Midbrain (tissue), 1 donor: ENCODE measurements around the gene SEMA6A.
"Not testable (repeated sequence)": the region's sequence is repeated elsewhere in the genome, so short reads cannot be mapped to it uniquely, and the experiment has no call there.

ENCODE experiments used
- DNase-seq: peaks from one replicate; lab custom pipeline; 2025; lab: John Stamatoyannopoulos, UW

SEMA6A gene

DNA sequence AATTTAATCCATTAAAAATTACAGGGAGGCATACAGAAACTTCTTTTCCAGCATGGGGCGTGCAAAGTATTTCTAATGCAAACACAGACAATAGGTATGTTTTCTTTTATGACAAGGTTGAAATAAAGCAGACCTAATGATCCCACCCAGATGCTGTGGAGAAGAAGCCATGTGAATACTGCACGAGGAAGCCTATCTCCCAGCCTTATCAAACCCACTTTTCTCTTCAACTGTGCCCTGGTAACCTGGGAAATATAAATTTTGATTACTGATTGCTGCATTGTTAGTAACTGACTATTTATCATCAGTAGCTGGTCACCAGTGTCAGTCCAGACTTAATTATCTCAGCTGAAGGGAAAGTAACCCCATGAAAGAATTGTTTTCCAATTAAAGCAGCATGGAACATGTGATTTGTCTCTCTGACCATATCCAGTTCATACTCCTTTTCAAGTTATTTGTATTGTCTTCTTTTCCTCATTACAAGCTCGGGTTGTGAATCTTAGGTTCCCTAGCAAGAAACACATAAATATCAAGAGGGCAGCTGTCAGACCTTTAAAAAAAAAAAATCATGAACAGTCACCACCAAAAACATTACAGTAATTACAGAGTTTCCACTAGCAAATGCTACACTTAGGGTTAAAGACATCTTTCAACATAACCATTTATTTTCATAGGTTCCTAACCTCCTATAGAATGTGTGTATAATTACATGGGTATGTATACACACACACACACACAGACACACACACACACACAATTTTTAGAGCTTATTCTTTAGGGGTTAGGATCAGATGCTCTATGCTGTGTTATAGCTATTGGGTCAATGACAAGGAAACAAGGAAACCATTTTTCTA lies 50.3 kb downstream of the SEMA6A start:
- no peak for DNase-seq

DNA sequence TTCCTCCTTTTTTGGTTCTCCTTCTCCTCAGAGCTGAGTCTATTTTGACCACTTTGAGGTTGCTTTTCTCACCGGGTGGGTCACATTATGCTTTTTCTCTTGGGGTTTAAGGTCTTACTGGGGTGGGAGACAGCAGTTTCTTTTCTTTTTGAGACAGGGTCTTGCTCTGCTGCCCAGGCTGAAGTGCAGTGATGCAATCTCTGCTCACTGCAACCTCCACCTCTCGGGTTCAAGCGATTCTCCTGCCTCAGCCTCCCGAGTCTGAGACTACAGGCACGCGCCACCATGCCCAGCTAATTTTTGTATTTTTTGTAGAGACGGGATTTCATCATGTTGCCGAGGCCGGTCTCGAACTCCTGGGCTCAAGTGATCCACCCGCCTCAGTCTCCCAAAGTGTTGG lies 51.4 kb downstream of the SEMA6A start:
- DNase-seq = not testable (repeated sequence)

DNA sequence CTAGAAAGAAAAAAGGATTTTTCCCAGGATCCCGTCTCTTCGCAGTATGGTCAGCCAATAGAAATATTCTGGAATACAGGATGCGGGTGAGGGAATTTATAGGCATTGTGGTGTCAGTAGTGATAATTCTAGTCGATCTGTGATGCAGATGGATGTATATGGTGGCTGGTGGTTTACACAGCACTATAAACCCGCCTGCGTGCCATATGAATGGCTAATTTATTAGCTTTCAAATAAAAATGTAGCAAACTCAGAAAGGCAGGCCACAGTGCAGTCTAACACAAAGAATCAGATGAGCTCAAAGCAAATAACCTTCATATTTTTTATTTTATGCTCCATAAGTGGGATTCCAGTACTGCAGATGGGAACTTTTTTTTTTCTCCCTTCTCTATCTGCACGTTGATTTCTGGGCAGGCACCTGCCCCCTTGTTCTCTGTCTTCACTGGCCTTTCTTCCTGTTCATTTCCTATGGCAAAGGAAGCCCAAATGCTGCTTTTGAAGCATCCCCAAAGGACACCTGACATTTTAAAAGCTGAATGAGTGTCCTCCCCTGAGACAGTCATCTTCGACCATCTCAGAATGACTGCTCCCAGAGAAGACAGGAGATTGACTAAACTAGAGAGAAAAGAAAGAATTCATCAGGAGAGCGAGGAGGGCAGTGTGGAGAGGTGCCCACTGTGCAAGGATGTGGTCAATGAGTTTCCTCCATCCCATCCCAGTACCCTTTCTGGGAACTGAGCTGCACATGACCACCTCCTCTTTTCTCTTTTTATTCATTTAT lies 52.1 kb downstream of the SEMA6A start:
- no peak for DNase-seq

GRCh38 chr5:116521173-116521872 lies 53.3 kb downstream of the SEMA6A start:
- DNase-seq = no peak

- DNase-seq = no peak
Measured at GRCh38 chr5:116520771-116521170, 53.9 kb downstream of the SEMA6A start.

DNA sequence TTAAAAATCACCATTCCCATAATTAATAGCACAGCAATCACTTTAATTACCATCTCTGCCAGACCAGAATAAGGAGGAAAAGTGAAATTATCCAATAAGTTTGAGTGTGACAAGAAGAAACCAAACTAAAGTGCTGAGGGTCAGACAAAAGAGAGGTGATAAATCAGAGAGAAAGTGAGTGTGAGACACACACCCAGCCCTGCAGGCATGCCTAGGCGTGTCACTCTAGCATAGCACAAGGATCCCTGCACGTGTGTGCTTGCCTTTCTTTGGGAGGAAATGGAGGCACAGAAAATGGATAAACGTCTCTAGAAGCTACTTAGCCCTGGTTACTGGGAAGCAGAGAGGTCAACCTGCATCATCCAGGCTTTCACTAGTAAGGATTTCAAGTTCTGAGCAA lies 56.2 kb downstream of the SEMA6A start:
- DNase-seq = no peak

GRCh38 chr5:116517488-116517887 lies 57.1 kb downstream of the SEMA6A start:
- no peak for DNase-seq

DNA sequence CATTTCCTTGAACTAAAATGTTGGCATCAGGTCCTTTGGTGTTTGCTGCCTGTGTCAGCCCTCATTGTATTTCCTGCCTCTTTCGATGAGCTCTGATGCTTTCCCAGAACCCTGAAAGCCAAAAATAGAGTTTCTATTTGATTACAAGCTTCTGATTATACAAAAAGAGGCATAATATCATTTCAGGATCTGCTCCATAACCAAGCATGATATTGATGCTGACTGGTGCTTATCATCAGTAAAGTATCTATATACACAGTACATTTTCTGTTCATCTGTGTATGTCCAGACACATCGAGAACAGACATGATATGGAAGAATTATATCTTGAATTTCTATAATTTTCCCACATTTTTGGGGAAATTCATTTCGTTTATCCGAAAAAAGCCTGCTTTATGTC lies 58.6 kb downstream of the SEMA6A start:
- DNase-seq = no peak

- DNase-seq = no peak
Measured at GRCh38 chr5:116514421-116514970, 60.1 kb downstream of the SEMA6A start.

GRCh38 chr5:116510517-116510916 lies 64.1 kb downstream of the SEMA6A start:
- DNase-seq = no peak

DNA sequence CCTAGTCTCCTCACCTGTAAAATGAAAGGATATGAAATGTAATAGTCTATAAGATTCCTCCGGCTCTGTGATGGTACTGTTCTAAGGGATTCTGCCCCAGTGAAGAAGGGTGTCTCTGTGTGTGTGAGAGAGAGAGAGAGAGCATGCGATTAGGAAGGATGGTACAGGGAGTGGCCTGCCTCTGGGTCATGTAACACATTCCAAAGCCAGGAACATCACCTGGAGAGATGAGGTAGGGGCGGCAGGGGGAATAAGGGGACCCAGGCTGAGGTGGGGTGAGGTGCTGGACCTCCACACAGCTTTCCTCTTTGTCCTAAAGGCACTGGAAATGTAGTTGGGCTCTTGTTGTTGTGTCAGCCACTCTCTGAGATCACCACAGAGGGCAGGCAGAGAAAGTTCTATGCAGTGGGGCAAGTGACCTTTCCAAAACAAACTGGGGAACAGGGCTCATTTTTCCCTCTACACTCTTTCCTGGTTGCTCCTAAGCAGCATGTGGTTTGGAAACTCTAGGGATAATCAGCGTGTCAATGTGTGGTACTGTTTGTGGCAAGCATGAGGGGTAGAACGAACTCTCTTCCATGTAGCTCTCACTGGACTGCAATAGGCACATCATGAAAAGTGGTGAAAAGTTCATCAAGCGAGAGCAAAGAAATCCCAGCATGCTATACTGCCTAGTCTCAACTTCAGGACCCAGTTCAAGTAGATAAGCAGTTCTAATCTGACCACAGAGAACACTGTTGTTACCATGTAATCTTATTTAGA lies 65.0 kb downstream of the SEMA6A start:
- no peak for DNase-seq

- no peak for DNase-seq
Measured at GRCh38 chr5:116508835-116509234, 65.8 kb downstream of the SEMA6A start.

DNA sequence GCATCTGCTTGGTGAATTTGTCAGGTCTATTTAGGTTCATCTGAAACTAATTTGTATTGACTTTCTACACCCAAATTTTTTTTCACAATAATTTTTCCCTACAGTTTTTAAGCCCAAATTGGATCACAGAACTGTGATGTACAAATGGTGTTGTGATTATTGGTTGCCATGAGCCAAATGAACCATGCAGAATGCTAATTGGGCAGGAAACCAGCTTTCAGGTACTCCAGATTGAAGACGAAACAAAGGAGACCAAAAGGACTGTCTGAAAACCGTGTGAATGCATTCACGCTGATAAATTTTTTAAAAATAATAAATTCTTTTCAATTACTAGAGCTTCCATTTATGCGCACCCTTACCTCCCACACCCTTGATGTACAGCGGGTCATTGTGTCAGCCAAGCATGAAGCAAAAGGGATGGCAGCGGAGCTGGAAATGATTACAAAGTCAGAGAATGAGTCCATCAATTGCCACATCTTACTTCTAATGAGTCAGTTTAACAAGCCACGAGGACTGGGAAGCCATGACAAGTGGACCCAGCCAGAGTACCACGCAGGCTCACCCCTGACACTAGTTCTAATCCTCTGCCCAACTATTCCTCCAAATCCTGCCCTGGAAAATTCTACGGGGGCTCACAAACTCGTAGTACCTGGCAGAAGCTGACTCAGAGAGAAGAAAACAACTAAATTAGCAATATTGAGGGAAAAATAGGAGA lies 66.5 kb downstream of the SEMA6A start:
- DNase-seq = no peak

DNA sequence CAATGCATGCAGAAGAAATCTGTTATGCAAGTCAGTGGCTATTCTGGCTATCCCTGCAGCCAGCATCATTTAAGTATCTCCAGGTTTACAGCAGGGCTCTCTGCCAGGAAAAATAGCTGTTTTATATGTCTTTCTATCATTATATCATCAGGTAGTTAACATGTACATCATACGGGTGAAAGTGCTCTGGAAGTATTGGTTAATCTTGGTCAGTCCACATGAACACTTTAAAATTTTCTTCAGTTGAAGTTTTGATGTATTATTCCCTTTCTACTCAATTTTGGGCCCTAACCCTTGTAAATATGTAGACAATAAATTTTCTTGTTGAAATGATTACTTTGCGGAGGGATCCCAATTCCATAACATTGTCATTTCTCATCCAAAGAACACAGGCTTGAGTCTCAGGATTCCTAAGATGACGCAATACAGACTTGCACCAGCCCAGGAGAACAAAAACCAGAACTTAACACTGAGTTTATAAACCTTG lies 67.5 kb downstream of the SEMA6A start:
- no peak for DNase-seq

DNA sequence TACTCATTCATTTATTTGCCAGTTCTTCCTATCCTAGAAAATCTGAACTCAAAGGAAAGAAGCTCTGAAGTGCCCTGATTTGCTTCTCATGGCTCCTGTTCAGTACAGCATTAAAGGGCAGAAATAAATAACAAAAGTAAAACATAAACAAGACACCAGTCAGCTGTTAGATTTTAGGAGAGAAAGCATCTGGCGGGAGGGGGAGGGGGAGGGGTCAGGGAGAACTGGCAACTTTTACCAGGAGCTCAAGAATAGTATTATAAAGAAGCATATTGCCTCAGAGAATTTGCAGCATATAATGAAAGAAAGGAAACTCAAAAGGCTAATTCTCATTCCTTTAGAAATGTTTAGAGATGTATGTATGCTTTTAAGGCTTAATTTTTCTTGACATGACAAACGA lies 68.1 kb downstream of the SEMA6A start:
- no peak for DNase-seq

DNA sequence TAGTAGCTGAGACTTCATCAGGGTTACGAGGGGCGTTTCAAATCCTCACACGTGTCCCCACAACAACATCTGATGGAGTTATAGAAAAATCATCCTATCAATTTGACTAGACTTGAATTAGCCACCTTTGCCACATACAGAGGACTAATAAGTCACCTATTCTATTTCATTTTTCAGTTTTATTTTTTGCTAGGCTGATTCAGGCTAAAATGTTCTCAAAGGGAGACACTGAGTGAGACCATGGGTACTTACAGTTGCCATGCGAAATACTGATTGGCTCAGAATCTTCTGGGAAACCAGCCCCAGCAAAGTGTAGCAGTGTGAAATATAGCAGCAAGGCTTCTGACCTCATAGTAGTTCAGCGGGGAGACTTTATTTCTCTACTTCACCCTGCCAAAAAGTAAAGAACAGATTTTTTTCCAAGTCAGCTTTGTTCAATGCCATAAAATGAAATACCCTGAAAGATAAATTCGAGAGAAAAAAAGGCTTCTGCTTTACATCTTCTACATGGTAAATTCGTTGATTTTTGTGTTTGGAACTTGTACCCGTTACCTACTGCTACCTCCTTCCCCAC lies 69.9 kb downstream of the SEMA6A start:
- DNase-seq = no peak

GRCh38 chr5:116502616-116503015 lies 72.0 kb downstream of the SEMA6A start:
- DNase-seq = peak; percentile 42

DNA sequence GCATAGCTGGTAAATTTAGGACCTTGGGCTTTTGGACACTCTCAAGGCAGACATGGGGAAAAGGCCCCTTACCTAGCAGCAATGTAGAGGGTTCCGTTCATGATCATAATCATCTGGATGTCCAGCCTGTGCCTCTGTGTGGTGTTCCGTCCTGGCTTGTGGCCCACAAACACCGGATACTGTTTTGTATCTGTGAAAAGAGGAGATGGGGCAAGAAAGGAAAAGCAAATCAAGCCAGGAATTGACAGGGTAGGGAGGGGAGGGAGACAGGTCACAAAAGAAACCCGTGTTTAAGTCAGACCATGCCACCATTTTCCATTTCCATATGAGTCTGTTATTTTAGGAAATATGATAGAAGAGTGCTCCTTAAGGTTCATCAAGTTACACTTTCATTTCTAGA lies 72.5 kb downstream of the SEMA6A start:
- no peak for DNase-seq

- DNase-seq = no peak
Measured at GRCh38 chr5:116498503-116499048, 76.0 kb downstream of the SEMA6A start.

DNA sequence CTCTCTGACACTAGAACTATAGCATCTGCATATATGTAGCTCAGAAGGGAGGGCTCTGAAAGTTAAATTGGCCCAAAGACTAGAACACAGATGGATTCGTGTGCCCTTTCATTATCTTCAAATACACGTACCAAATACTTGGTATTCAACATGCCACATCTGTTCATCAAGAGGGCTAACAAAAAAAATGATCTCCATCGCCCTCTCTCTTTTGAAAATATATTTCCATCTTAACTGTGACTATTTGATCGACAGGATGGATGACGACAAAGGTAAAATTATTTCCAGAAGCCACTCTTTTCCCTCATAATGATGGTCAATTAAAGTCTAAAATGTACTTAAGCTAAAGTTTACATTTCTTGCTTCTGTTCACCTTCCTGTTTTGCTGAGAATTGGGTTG lies 77.0 kb downstream of the SEMA6A start:
- peak; percentile 55 for DNase-seq
